Mammary epithelial cell (primary cell): ENCODE measurements around the gene NACC2.

Experiments used
- CTCF ChIP-seq, 2 donors: IDR thresholded peaks in 1 of 2; conservative IDR thresholded peaks in 1 of 2; 2 replicates each; pipeline ENCODE4 v1.5.1; 2011 to 2012; ENCODE audit warnings: inconsistent platforms in 2 of 2, low read length in 2 of 2, mild to moderate bottlenecking in 2 of 2, control low read depth in 1 of 2, low read depth in 1 of 2; ENCODE audit not compliant: insufficient read depth in 1 of 2; ENCODE audit errors: extremely low read depth in 1 of 2
- EZH2 ChIP-seq: IDR thresholded peaks from 2 replicates; pipeline ENCODE4 v1.6.1; 2012; ENCODE audit warnings: low read length, inconsistent platforms, borderline replicate concordance

- TF ChIP-seq CTCF (conservative IDR thresholded peaks at IDR 0.05 in 1 of 2, IDR thresholded peaks at IDR 0.05 in 1 of 2; ENCODE audit: extremely low read depth in 1 of 2, insufficient read depth in 1 of 2, low read depth in 1 of 2, low read length in 2 of 2) (no peak), EZH2 (no peak)
These were observed 46.3 kb downstream of the NACC2 start for GRCh38 chr9:136048560-136049411.
